ENCODE data around the gene HAUS3.

- TF ChIP-seq CTCF (IDR thresholded peaks at IDR 0.05) = no peak
- TF ChIP-seq POLR2A (IDR thresholded peaks at IDR 0.05) = no peak
Observed at GRCh38 chr4:2245057-2245786, 3.3 kb upstream of the HAUS3 start.
